Psoas muscle (tissue), 8 donors: ENCODE measurements around the gene SLAMF9. TPM values are rescaled to one million over a fixed set of nuclear protein-coding genes. Genes with fewer than 3 reads are reported as not detected.

Experiments used
- ATAC-seq, 4 donors: fragments of 200-7000 bp; cut with Tn5 transposase; one replicate each; pipeline ENCODE4 v1.9.1; 2020; ENCODE audit warnings: moderate library complexity in 3 of 4, mild to moderate bottlenecking in 2 of 4
- DNase-seq, 2 donors: peaks; one replicate each; pipeline ENCODE4 v3.0.0-alpha.2; 2020
- H3K27ac ChIP-seq: fragments of 200-600 bp; one replicate; pipeline ENCODE4 v1.8.0; 2022
- H3K27me3 ChIP-seq, 3 donors: fragments of 200-600 bp in 1 of 3; one replicate each; pipeline versions ENCODE4 v1.6.1 to v1.8.0; 2013 to 2022; ENCODE audit warnings: low read length in 2 of 3, mild to moderate bottlenecking in 2 of 3, moderate library complexity in 1 of 3; ENCODE audit not compliant: insufficient read depth in 3 of 3
- H3K36me3 ChIP-seq, 2 donors: fragments of 200-600 bp in 1 of 2; one replicate each; pipeline versions ENCODE4 v1.6.1 to v1.8.0; 2013 to 2022; ENCODE audit warnings: low read depth in 1 of 2, mild to moderate bottlenecking in 1 of 2, moderate library complexity in 1 of 2; ENCODE audit not compliant: insufficient read depth in 1 of 2
- H3K4me1 ChIP-seq: fragments of 200-600 bp; one replicate; pipeline ENCODE4 v1.8.0; 2022
- H3K4me3 ChIP-seq: fragments of 200-600 bp; one replicate; pipeline ENCODE4 v1.8.0; 2022; ENCODE audit warnings: mild to moderate bottlenecking
- H3K9me3 ChIP-seq: fragments of 200-600 bp; one replicate; pipeline ENCODE4 v1.8.0; 2022
- CTCF ChIP-seq: fragments of 200-600 bp; IDR thresholded peaks from one replicate; pipeline ENCODE4 v1.8.0; 2022; ENCODE audit warnings: antibody characterized with exemption
- WGBS, 3 donors: extraction: QIAGEN DNeasy Blood & Tissue Kit; methylation state at CpG; one replicate each; pipeline versions ENCODE4 v1.1.6 to v1.1.7; 2013; 5-methylcytosine and 5-hydroxymethylcytosine counted together
- intact Hi-C, 2 donors: fragments of 100-400 bp; cut with DNase I; formaldehyde crosslinking; loops; one replicate each; pipeline versions ENCODE4 v1.11.0 to v1.14.2; 2022
- polyA plus RNA-seq, 3 donors: library from polyadenylated mRNA; stranded (reverse); fragments of 200-250 nt; gene quantifications; one replicate each; pipeline ENCODE4 v1.2.3, GENCODE V29; 2013
- total RNA-seq, 4 donors: library from RNA; stranded (reverse); fragmentation: NEBNext Ultra II Directional in 2 of 4; extraction: Animal tissue kit (Norgen Biotek cat#: 25700) in 2 of 4; gene quantifications; one replicate each; pipeline versions ENCODE4 v1.2.1 to v1.2.4, GENCODE V29; 2021 to 2023
- donor health status: healthy with polysubstance abuse.
- donor health status: DM: no; HTN: no; CAD: no; lungs with moderate emphysema.
- donor health status: Bipolar disorder and iron deficiency.
- donor health status: healthy.
- donor health status: DM: yes; HTN: yes; CAD: no.
- donor health status: DM: no; HTN: no; CAD: no.
- donor health status: DM: no; HTN: no; CAD: no.
- donor health status: DM: yes; HTN: yes; CAD: no.

Gene SLAMF9
- total and polyA plus RNA-seq, 7 donors = not detected

- no peak for TF ChIP-seq CTCF
- intact Hi-C loops = loop anchor here (1.0 to 2.0 kb wide), 2 partner anchors 71 to 73 kb away; no protein-coding TSS in a partner anchor
- Histone ChIP-seq H3K9me3 (no peaks in the 10 kb centered on the region), H3K4me3 (no peak overlapping the region), H3K4me1 (no peaks in the 10 kb centered on the region), H3K36me3 (no peaks in the 10 kb centered on the region), H3K27me3 (peaks cover 0 to 5% (median under 1%) of the 10 kb centered on the region in 3 donors), H3K27ac (no peak overlapping the region)
- WGBS, 3 donors = 59 to 70% (median 64%) methylated on average over 4 of the region's 4 CpGs
- DNase-seq (no peak), ATAC-seq (no peak)
Measured at GRCh38 chr1:159935719-159936272, 18.2 kb downstream of the SLAMF9 start.

GRCh38 chr1:159935305-159935704 lies 18.7 kb downstream of the SLAMF9 start:
- H3K4me3 ChIP-seq = no peak overlapping the region
- intact Hi-C loops = no loop called here
- H3K36me3 ChIP-seq = no peaks in the 10 kb centered on the region
- ATAC-seq (no peak), DNase-seq (no peak)
- no peaks in the 10 kb centered on the region for H3K9me3 ChIP-seq
- peaks cover 0 to 5% (median 0%) of the 10 kb centered on the region in 3 donors for H3K27me3 ChIP-seq
- 88 to 92% (median 91%) methylated on average over 11 of the region's 11 CpGs for WGBS, 3 donors
- TF ChIP-seq CTCF = no peak
- no peaks in the 10 kb centered on the region for H3K4me1 ChIP-seq
- H3K27ac ChIP-seq = no peak overlapping the region

- no peaks in the 10 kb centered on the region for H3K36me3 ChIP-seq
- intact Hi-C loops = no loop called here
- no peak overlapping the region for H3K4me3 ChIP-seq
- H3K27me3 ChIP-seq = peaks cover 0 to 5% (median 0%) of the 10 kb centered on the region in 3 donors
- H3K27ac ChIP-seq = no peak overlapping the region
- no peak for ATAC-seq
- 90 to 93% (median 93%) methylated on average over 14 of the region's 14 CpGs for WGBS, 3 donors
- H3K4me1 ChIP-seq = no peaks in the 10 kb centered on the region
- no peak for TF ChIP-seq CTCF
- DNase-seq = no peak
- H3K9me3 ChIP-seq = no peaks in the 10 kb centered on the region
Measured at GRCh38 chr1:159934136-159935039, 19.6 kb downstream of the SLAMF9 start.

- no peak for TF ChIP-seq CTCF
- ATAC-seq (no peak), DNase-seq (no peak)
- intact Hi-C loops = no loop called here
- no peaks in the 10 kb centered on the region for H3K9me3 ChIP-seq
- H3K27ac ChIP-seq = no peak overlapping the region
- WGBS, 3 donors = 83 to 86% (median 86%) methylated on average over 4 of the region's 4 CpGs
- H3K4me1 ChIP-seq = no peaks in the 10 kb centered on the region
- H3K36me3 ChIP-seq = no peaks in the 10 kb centered on the region
- H3K4me3 ChIP-seq = no peak overlapping the region
- H3K27me3 ChIP-seq = peaks cover 0 to 7% (median 0%) of the 10 kb centered on the region in 3 donors
Measured at GRCh38 chr1:159933347-159933746, 20.7 kb downstream of the SLAMF9 start.
